HUES64 (cell line): ENCODE results near the gene PPP1R13B.

Experiments used
- H3K27ac ChIP-seq: 2 replicates; pipeline ENCODE4 v1.7.0; 2013; ENCODE audit warnings: low read depth, low read length, inconsistent platforms
- H3K27me3 ChIP-seq: 2 replicates; pipeline ENCODE4 v1.6.1; 2013; ENCODE audit warnings: mild to moderate bottlenecking, low read length; ENCODE audit not compliant: insufficient read depth
- H3K36me3 ChIP-seq: 2 replicates; pipeline ENCODE4 v1.6.1; 2013; ENCODE audit warnings: mild to moderate bottlenecking, low read length; ENCODE audit not compliant: insufficient read depth
- H3K4me1 ChIP-seq: 2 replicates; pipeline ENCODE4 v1.6.1; 2013; ENCODE audit warnings: mild to moderate bottlenecking, low read length, moderate library complexity; ENCODE audit not compliant: insufficient read depth
- H3K4me3 ChIP-seq: 2 replicates; pipeline ENCODE4 v1.5.1; 2013; ENCODE audit warnings: mild to moderate bottlenecking, low read length, moderate library complexity
- H3K9ac ChIP-seq: 2 replicates; pipeline ENCODE4 v1.6.1; 2013; ENCODE audit warnings: mild to moderate bottlenecking, low read depth, low read length
- H3K9me3 ChIP-seq: 2 replicates; pipeline ENCODE4 v1.6.1; 2013; ENCODE audit warnings: low read depth, low read length; ENCODE audit not compliant: insufficient read depth
- WGBS: fragments of 150-250, 120-280 bp; methylation state at CpG from one replicate; pipeline ENCODE4 v1.1.7; 2013; ENCODE audit warnings: missing lambda C conversion rate; 5-methylcytosine and 5-hydroxymethylcytosine counted together

Gene PPP1R13B

DNA sequence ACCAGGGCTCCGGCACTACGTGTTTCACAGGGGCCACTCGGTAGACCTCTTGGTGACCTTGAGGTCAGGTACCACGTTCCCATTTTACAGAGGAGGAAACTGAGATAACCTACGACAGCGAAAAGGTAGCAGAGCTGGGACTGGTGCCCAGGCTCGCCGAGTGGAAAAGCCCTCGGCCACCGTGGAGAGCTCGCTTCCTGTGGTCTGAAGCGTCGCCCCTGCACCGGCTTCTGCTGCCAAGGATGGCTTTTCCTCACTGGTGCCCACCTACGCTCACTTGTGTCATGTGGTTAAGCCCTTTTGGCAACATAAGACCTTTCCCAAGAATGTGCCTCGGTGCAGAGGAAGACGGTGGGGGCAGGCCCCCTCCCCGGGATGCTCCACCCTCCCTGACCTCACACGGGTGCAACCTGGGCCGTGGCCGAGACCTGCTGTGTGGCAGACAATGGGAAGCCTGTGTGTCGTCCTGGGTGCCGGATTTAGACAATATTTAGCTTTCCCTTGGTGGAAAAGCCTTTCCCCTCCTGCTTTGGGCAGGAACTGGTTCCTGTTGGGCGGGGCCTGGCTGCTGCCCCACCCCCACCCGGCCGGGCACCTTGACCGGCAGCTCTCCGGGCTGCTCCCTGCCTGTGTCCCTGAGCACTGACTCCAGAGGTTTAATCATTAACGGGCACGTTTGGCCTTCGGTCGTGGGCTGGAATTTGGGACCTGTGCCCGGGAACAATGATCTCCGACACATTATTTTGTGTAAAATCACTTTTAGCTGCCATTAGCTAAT lies 32.4 kb upstream of the PPP1R13B start:
- Histone ChIP-seq H3K4me3 (no peak overlapping the region), H3K36me3 (no peaks in the 10 kb centered on the region), H3K4me1 (peaks cover 11% of the 10 kb centered on the region), H3K27ac (no peak overlapping the region; the same call in 1 of the 2 replicates), H3K27me3 (no peaks in the 10 kb centered on the region), H3K9ac (no peak overlapping the region), H3K9me3 (no peaks in the 10 kb centered on the region)
- WGBS = 58% methylated on average over 34 of the region's 34 CpGs

DNA sequence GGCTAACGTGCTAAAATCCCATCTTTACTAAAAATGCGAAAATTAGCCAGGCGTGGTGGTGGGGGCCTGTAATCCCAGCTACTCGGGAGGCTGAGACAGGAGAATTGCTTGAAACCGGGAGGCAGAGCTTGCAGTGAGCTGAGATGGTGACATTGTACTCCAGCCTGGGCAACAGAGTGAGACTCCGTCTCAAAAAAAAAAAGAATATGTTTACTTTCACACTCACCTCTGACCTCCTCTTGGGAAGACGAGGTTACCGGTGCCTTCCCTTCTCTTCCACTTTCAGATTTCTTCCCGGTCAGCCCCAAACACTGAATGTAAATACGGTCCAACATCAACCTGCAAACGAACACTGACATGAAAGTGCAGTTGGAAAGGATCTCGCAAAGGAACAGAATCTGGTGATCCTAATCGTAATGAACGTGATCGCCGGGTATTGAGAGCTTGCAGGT lies 31.8 kb upstream of the PPP1R13B start:
- H3K36me3 ChIP-seq = no peaks in the 10 kb centered on the region
- 91% methylated on average over 16 of the region's 16 CpGs for WGBS
- no peak overlapping the region for H3K4me3 ChIP-seq
- no peak overlapping the region for H3K9ac ChIP-seq
- H3K9me3 ChIP-seq = no peaks in the 10 kb centered on the region
- peaks cover 11% of the 10 kb centered on the region for H3K4me1 ChIP-seq
- no peaks in the 10 kb centered on the region for H3K27me3 ChIP-seq
- no peak overlapping the region for H3K27ac ChIP-seq

DNA sequence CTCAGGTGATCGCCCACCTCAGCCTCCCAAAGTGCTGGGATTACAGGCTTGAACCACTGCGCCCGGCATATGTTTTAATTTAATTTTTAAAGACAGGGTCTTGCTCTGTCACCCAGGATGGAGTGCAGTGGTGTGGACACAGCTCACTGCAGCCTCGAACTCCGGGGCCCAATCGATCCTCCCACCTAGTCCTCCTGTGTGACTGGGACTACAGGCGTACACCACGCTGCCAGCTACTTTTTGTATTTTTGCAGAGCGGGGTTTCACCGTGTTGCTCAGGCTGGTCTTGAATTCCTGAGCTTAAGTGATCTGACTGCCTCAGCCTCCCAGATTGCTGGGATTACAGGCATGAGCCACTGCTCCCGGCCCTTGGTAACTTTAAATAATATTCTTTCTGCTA lies 30.8 kb upstream of the PPP1R13B start:
- no peak overlapping the region for H3K9ac ChIP-seq
- no peaks in the 10 kb centered on the region for H3K36me3 ChIP-seq
- H3K27ac ChIP-seq = no peak overlapping the region
- whole genome bisulfite sequencing = 95% methylated on average over 10 of the region's 11 CpGs
- no peaks in the 10 kb centered on the region for H3K27me3 ChIP-seq
- peaks cover 11% of the 10 kb centered on the region for H3K4me1 ChIP-seq
- H3K4me3 ChIP-seq = no peak overlapping the region
- no peaks in the 10 kb centered on the region for H3K9me3 ChIP-seq

DNA sequence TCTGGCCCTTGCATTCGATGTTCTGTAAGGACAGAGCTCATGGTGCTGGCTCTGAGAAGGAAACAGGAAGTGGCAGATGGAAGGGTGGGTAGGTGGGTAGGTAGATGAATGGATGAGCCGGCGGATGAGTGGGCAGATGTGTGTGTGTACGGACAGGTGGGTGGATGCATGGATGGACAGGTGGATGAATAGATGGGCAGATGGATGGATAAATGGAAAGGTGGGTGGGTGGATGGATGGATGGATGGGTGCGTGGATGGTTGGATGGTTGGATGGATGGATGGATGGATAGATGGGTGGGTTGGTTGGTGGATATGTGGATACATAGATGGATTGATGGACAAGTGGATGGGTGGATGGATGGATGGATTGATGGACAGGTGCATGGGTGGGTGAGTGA lies 27.6 kb upstream of the PPP1R13B start:
- no peak overlapping the region for H3K27ac ChIP-seq
- WGBS = 95% methylated on average over 5 of the region's 5 CpGs
- H3K9ac ChIP-seq = no peak overlapping the region
- no peaks in the 10 kb centered on the region for H3K27me3 ChIP-seq
- H3K4me3 ChIP-seq = no peak overlapping the region
- H3K4me1 ChIP-seq = peaks cover 9% of the 10 kb centered on the region
- H3K9me3 ChIP-seq = no peaks in the 10 kb centered on the region
- no peaks in the 10 kb centered on the region for H3K36me3 ChIP-seq

DNA sequence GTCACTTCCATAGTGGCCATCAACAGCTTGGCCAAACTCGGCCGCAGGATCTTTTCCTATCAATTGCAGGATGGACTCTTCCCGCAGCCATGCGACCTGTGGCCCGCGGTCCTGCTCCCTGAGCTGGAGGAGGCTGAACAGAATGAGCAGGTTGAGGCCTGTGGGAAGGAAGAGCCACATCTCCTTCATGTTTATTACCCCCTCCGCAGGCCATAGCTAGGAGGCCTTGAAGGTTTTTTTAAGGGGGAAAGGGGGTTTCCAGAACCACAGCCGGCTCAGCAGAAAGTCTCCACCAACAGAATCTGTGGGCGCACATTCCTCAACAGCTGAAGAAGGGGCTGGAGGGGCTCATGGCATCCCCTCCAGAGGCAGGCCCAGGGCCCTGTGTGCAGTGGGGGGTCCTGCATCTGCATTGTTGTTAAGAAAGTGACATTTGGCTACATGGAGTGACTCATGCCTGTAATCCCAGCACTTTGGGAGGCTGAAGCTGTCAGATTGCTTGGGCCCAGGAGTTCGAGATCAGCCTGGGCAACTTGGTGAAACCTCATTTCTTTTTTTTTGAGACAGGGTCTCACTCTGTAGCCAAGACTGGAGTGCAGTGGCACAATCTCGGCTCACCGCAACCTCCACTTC lies 25.2 kb upstream of the PPP1R13B start:
- H3K27me3 ChIP-seq = no peaks in the 10 kb centered on the region
- H3K9me3 ChIP-seq = no peaks in the 10 kb centered on the region
- no peak overlapping the region for H3K27ac ChIP-seq
- H3K36me3 ChIP-seq = no peaks in the 10 kb centered on the region
- H3K9ac ChIP-seq = 0 out of 2 replicates have a peak overlapping the region, but pooled peaks have one; percentile 19
- H3K4me1 ChIP-seq = peaks cover 4% of the 10 kb centered on the region; the same call in 1 of the 2 replicates
- H3K4me3 ChIP-seq = peak overlapping the region; percentile 42
- 64% methylated on average over 11 of the region's 12 CpGs for WGBS

DNA sequence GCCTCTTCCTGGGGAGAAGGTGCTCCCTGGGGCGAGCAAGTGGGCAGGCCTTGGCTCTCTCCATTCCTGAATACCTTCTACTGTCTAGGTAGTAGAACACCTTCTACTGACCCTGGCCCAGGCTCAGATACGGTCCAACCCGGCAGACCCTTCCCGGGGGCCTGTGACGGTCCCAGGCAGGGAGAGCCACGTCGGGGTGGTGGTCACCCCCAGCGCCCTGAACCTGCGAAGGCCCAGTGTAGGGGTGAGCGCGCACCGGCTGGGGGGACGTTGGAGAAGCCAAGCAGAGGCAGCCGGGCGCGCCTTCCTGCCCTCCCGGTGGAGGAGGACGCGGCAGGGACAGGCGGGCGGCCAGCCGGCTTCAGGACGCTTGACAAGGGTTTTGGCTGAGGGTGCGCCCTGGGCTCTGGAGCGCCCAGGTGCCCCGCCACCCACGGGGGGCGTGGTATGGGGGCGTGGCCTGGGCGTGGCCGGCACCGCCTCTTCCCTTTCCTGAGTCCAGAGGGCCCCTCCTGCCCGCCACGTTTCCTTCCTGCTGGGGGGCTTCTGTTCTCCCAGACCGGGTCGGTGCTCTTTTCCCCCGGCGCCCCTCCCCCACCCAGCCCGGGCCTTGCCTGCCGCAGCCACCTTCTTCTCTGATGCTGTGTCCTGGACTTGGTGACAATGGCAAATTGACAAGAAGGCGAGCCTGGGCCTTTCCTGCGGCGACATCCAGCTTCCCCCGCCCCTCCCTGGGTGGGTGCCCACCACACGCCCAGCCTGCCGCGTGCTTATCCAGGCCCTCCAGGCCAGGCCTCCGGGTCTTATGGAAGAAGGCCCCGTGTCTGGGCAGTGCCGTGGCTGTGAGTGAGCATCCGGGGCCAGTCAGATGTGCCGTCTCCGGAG lies 24.5 kb upstream of the PPP1R13B start:
- peak overlapping the region; percentile 42 for H3K4me3 ChIP-seq
- H3K9me3 ChIP-seq = no peaks in the 10 kb centered on the region
- H3K4me1 ChIP-seq = peaks cover 4% of the 10 kb centered on the region; the same call in 1 of the 2 replicates
- H3K27ac ChIP-seq = no peak overlapping the region
- H3K36me3 ChIP-seq = no peaks in the 10 kb centered on the region
- H3K27me3 ChIP-seq = no peaks in the 10 kb centered on the region
- WGBS = 25% methylated on average over 53 of the region's 53 CpGs
- 0 out of 2 replicates have a peak overlapping the region, but pooled peaks have one; percentile 19 for H3K9ac ChIP-seq

DNA sequence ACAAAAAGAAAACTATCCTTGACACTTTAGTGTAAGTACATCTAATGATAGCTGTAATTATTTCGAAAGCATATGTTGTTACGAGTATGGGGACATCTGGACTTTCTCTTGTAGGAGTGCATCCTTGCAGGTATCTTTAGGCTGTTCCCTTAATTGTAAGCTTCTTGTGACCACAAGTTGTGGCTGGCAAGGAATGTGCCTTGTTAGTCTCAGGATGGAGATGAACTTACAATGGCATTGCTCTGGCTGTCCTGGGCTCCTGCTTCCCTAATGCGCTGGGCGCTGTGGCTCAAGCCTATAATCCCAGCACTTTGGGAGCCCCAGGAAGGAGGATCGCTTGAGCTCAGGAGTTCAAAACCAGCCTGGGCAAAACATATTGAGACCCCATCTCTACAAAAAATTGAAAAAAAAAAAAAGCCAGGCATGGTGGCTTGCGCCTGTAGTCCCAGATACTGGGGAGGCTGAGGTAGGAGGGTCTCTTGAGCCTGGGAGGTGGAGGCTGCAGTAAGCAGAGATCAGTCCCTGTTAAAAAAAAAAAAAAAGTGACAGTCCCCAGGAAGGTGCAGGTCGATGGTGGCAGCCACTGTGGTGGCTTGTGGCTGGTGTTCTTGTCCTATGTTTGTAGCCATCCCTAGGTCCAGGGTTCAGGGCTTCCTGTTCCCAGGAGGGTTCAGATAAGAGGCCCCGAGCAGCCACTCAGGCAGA lies 23.7 kb upstream of the PPP1R13B start:
- Histone ChIP-seq H3K27me3 (no peaks in the 10 kb centered on the region), H3K4me1 (peaks cover 4% of the 10 kb centered on the region; the same call in 1 of the 2 replicates), H3K9me3 (no peaks in the 10 kb centered on the region), H3K36me3 (no peaks in the 10 kb centered on the region), H3K9ac (no peak overlapping the region), H3K4me3 (no peak overlapping the region; the same call in 1 of the 2 replicates), H3K27ac (no peak overlapping the region)
- WGBS = 89% methylated on average over 8 of the region's 8 CpGs

DNA sequence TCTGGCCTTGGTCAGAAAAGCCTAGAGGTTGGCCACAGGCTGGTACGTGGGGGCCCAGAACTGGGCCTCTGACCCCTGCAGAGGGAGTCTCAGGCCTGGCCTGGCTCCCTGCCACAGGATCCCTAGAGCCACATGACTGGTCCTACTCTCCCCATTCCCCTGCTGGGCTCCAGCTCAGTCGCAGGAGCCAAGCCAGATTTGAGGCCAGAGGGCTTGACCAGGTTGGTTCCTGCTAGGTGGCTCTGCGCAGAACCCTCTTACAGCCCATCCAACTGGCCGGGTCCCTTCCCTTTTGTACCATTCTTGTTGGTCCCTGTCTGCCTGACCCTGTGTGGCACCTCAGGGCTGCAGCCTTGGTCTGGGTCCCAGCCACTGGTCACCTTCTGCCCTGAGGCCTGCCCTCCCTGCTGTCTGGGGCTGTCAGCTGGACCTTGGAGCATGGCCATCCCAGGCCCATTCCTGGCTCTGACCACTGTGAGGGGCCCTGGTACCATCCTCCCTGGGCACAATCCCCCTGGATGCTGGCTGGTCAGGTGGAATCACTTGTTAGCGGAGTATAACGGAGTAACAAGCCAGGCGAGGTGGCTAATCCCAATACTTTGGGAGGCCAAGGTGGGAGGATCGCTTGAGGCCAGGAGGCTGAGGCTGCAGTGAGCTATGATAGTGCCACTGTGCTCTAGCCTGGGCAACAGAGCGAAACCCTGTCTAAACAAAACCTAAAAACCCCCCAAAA lies 22.9 kb upstream of the PPP1R13B start:
- H3K4me3 ChIP-seq = no peak overlapping the region
- no peak overlapping the region for H3K9ac ChIP-seq
- H3K9me3 ChIP-seq = no peaks in the 10 kb centered on the region
- no peaks in the 10 kb centered on the region for H3K36me3 ChIP-seq
- peaks cover 4% of the 10 kb centered on the region; the same call in 1 of the 2 replicates for H3K4me1 ChIP-seq
- no peaks in the 10 kb centered on the region for H3K27me3 ChIP-seq
- H3K27ac ChIP-seq = no peak overlapping the region
- 94% methylated on average over 9 of the region's 9 CpGs for WGBS

DNA sequence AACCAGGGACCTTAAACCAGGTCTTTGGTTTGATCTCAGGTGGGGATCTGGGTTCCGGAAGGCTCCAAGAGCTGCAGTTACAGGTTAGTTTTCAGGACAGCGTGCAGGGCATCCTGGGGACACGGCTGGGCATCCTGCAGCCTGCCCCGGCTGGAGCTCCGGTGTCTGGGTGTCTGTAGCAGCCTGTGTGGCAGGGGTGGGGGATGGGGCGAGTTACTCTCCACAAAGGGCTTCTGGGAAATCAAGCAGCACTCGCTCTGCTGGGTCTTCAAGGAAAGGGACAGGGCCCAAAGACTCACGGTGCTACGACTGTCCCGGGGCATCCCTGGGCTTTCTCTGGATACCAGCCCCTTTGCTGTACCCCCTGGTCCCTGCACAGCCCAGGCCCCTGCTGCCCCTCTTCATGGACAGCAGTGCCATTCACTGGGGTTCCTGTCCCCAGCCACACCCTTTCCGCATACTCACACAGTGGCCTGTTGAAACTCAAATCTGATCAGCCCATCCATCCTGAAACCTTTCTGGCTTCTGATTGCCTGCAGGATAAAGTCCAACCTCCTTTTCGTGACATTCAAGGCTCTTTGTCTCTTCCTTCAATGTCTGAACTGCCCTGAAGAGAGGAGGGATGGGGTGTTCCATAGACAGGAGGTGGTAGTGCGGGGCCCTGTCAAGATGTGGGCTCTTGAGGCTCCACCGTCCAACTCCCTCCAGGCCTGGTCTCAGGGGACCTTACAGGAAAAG lies 22.2 kb upstream of the PPP1R13B start:
- Histone ChIP-seq H3K9ac (no peak overlapping the region), H3K36me3 (no peaks in the 10 kb centered on the region), H3K27ac (no peak overlapping the region), H3K4me1 (peaks cover 4% of the 10 kb centered on the region; the same call in 1 of the 2 replicates), H3K9me3 (no peaks in the 10 kb centered on the region), H3K4me3 (no peak overlapping the region), H3K27me3 (no peaks in the 10 kb centered on the region)
- 89% methylated on average over 14 of the region's 14 CpGs for WGBS
